Hindlimb muscle (tissue), 1 donor: ENCODE results near the gene GSTO1. TPM values are rescaled to one million over a fixed set of nuclear protein-coding genes. Genes with fewer than 3 reads are reported as not detected.

ENCODE experiments used
- DNase-seq: peaks from one replicate; pipeline ENCODE4 v3.0.0-alpha.2; 2013
- polyA plus RNA-seq: library from polyadenylated mRNA; unstranded; fragments of 120-200 nt; gene quantifications from one replicate; pipeline ENCODE4 v1.2.1, GENCODE V29; 2013; ENCODE audit not compliant: insufficient read length

The GSTO1 gene
- polyA plus RNA-seq, 1 donor: 39.1 TPM

GRCh38 chr10:104251443-104251842, 3.2 kb upstream of the GSTO1 start:
- no peak for DNase-seq

GRCh38 chr10:104252368-104252767, 2.3 kb upstream of the GSTO1 start:
- no peak for DNase-seq

- DNase-seq: no peak
These were observed 1.6 kb upstream of the GSTO1 start for GRCh38 chr10:104253106-104253505.

- DNase-seq: no peak
These were observed 884 bp upstream of the GSTO1 start for GRCh38 chr10:104253606-104254410.

- DNase-seq: peak; percentile 47
These were observed 754 bp downstream of the GSTO1 start for GRCh38 chr10:104255311-104255981.

- DNase-seq: no peak
These were observed 1.8 kb downstream of the GSTO1 start for GRCh38 chr10:104256335-104256961.

- no peak for DNase-seq
These were observed 2.5 kb downstream of the GSTO1 start for GRCh38 chr10:104257235-104257634.

GRCh38 chr10:104258209-104258608, 3.5 kb downstream of the GSTO1 start:
- DNase-seq: no peak

- no peak for DNase-seq
These were observed 4.8 kb downstream of the GSTO1 start for GRCh38 chr10:104259456-104259855.

- DNase-seq: no peak
These were observed 5.5 kb downstream of the GSTO1 start for GRCh38 chr10:104259999-104260774.

GRCh38 chr10:104260775-104261115, 6.1 kb downstream of the GSTO1 start:
- DNase-seq: no peak

- DNase-seq: no peak
These were observed 7.4 kb downstream of the GSTO1 start for GRCh38 chr10:104262055-104262454.

- DNase-seq: no peak
These were observed 10.1 kb downstream of the GSTO1 start for GRCh38 chr10:104264783-104265182.

- DNase-seq: no peak
These were observed 13.2 kb downstream of the GSTO1 start for GRCh38 chr10:104267721-104268404.

- DNase-seq: no peak
These were observed 13.7 kb downstream of the GSTO1 start for GRCh38 chr10:104268405-104268712.

- peak; percentile 97 for DNase-seq
These were observed 14.3 kb downstream of the GSTO1 start, which contains the start of gene GSTO2 for GRCh38 chr10:104268713-104269645. TSS of gene GSTO2 (plus strand) at chr10:104269184. CDS start at chr10:104274916, 5,732 bp downstream.

- DNase-seq: no peak
These were observed 18.6 kb downstream of the GSTO1 start for GRCh38 chr10:104273286-104273685.

- DNase-seq: no peak
These were observed 19.3 kb downstream of the GSTO1 start for GRCh38 chr10:104273899-104274575.

GRCh38 chr10:104274762-104275721, 20.4 kb downstream of the GSTO1 start:
- no peak for DNase-seq
